ENCODE measurements around the gene NTNG2. TPM values are rescaled to one million over a fixed set of nuclear protein-coding genes. Genes with fewer than 3 reads are reported as not detected.

NTNG2 gene
- total and polyA plus RNA-seq, 9 of the 15 experiments (the other 6 are each of a cell fraction or from before 2014, with no cell fraction given): 0.01 to 0.11 (median 0.09) TPM; not detected in 6

DNA sequence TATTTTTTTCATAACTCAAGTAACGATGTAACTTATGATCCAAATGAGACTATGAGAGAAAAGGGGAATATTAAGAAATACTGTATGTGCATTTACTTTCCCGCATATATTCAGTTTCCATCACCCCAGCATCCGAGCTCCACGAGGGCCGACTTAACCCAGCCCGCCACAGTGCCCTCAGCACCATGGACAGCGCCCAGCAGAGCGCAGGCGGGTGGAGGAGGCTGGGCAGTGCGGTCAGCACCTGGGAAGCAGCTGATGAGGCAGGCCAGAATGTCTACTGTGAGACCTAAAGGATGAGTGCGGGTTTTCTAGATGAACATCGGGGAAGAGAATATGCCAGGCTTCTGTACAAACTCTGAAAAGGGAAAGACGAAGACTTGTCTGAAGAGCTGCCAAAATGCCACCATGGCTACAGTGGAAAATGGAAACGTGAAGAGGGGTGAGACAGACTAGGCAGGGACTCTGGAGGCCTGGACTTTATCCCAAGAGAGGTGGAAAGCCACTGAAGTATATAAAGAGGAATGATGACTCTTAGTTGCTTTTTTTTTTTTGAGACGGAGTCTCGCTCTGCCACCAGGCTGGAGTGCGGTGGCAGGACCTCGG is 47.7 kb upstream of the NTNG2 start (continued):
- TF ChIP-seq, protein P1, sequence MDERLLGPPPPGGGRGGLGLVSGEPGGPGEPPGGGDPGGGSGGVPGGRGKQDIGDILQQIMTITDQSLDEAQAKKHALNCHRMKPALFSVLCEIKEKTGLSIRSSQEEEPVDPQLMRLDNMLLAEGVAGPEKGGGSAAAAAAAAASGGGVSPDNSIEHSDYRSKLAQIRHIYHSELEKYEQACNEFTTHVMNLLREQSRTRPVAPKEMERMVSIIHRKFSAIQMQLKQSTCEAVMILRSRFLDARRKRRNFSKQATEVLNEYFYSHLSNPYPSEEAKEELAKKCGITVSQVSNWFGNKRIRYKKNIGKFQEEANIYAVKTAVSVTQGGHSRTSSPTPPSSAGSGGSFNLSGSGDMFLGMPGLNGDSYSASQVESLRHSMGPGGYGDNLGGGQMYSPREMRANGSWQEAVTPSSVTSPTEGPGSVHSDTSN (CRISPR knock-in tag; IDR thresholded peaks at IDR 0.05; ENCODE audit: low read depth): no peak
- TF ChIP-seq, protein P1 (tag; conservative IDR thresholded peaks at IDR 0.05; ENCODE audit: low read depth): no peak
- TF ChIP-seq NFRKB (IDR thresholded peaks at IDR 0.05; ENCODE audit: low read depth) (no peak), POU5F1 (IDR thresholded peaks at IDR 0.05; ENCODE audit: borderline replicate concordance, low read depth, low read length, partially characterized antibody) (no peak), ERF (CRISPR knock-in tag; IDR thresholded peaks at IDR 0.05) (no peak), YBX1 (IDR thresholded peaks at IDR 0.05) (no peak), KLF6 (CRISPR knock-in tag; IDR thresholded peaks at IDR 0.05; ENCODE audit: borderline replicate concordance) (no peak), FOXK1 (CRISPR knock-in tag; IDR thresholded peaks at IDR 0.05; ENCODE audit: borderline replicate concordance) (peak; percentile 82; the same call in 1 of the 2 replicates), TCFL5 (CRISPR knock-in tag; conservative IDR thresholded peaks at IDR 0.05) (no peak), NRF1 (conservative IDR thresholded peaks at IDR 0.05 in 1 of 2, IDR thresholded peaks at IDR 0.05 in 1 of 2) (0 out of 4 replicates have a peak, but pooled peaks of 1 of the 2 experiments have one; percentile 31), ZNF408 (CRISPR knock-in tag; IDR thresholded peaks at IDR 0.05; ENCODE audit: low read depth) (no peak), ZNF586 (CRISPR knock-in tag; conservative IDR thresholded peaks at IDR 0.05) (no peak), ZNF766 (CRISPR knock-in tag; conservative IDR thresholded peaks at IDR 0.05) (peak; percentile 72), ZNF75A (CRISPR knock-in tag; IDR thresholded peaks at IDR 0.05) (no peak)
- TF ChIP-seq, protein P2, sequence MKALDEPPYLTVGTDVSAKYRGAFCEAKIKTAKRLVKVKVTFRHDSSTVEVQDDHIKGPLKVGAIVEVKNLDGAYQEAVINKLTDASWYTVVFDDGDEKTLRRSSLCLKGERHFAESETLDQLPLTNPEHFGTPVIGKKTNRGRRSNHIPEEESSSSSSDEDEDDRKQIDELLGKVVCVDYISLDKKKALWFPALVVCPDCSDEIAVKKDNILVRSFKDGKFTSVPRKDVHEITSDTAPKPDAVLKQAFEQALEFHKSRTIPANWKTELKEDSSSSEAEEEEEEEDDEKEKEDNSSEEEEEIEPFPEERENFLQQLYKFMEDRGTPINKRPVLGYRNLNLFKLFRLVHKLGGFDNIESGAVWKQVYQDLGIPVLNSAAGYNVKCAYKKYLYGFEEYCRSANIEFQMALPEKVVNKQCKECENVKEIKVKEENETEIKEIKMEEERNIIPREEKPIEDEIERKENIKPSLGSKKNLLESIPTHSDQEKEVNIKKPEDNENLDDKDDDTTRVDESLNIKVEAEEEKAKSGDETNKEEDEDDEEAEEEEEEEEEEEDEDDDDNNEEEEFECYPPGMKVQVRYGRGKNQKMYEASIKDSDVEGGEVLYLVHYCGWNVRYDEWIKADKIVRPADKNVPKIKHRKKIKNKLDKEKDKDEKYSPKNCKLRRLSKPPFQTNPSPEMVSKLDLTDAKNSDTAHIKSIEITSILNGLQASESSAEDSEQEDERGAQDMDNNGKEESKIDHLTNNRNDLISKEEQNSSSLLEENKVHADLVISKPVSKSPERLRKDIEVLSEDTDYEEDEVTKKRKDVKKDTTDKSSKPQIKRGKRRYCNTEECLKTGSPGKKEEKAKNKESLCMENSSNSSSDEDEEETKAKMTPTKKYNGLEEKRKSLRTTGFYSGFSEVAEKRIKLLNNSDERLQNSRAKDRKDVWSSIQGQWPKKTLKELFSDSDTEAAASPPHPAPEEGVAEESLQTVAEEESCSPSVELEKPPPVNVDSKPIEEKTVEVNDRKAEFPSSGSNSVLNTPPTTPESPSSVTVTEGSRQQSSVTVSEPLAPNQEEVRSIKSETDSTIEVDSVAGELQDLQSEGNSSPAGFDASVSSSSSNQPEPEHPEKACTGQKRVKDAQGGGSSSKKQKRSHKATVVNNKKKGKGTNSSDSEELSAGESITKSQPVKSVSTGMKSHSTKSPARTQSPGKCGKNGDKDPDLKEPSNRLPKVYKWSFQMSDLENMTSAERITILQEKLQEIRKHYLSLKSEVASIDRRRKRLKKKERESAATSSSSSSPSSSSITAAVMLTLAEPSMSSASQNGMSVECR (CRISPR knock-in tag; IDR thresholded peaks at IDR 0.05): peak; percentile 78
- TF ChIP-seq, protein P3, sequence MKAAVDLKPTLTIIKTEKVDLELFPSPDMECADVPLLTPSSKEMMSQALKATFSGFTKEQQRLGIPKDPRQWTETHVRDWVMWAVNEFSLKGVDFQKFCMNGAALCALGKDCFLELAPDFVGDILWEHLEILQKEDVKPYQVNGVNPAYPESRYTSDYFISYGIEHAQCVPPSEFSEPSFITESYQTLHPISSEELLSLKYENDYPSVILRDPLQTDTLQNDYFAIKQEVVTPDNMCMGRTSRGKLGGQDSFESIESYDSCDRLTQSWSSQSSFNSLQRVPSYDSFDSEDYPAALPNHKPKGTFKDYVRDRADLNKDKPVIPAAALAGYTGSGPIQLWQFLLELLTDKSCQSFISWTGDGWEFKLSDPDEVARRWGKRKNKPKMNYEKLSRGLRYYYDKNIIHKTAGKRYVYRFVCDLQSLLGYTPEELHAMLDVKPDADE (conservative IDR thresholded peaks at IDR 0.05; ENCODE audit: control insufficient read depth, low read depth, low read length): 0 out of 2 replicates have a peak, but pooled peaks have one; percentile 45
- TF ChIP-seq, protein P4, sequence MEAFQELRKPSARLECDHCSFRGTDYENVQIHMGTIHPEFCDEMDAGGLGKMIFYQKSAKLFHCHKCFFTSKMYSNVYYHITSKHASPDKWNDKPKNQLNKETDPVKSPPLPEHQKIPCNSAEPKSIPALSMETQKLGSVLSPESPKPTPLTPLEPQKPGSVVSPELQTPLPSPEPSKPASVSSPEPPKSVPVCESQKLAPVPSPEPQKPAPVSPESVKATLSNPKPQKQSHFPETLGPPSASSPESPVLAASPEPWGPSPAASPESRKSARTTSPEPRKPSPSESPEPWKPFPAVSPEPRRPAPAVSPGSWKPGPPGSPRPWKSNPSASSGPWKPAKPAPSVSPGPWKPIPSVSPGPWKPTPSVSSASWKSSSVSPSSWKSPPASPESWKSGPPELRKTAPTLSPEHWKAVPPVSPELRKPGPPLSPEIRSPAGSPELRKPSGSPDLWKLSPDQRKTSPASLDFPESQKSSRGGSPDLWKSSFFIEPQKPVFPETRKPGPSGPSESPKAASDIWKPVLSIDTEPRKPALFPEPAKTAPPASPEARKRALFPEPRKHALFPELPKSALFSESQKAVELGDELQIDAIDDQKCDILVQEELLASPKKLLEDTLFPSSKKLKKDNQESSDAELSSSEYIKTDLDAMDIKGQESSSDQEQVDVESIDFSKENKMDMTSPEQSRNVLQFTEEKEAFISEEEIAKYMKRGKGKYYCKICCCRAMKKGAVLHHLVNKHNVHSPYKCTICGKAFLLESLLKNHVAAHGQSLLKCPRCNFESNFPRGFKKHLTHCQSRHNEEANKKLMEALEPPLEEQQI (IDR thresholded peaks at IDR 0.05): 0 out of 2 replicates have a peak, but pooled peaks have one; percentile 54
